Aorta (tissue), 5 donors: Measurements from ENCODE around the gene FAF1. TPM values are rescaled to one million over a fixed set of nuclear protein-coding genes. Genes with fewer than 3 reads are reported as not detected.

Experiments used
- ATAC-seq: fragments of 200-7000 bp; cut with Tn5 transposase; one replicate; pipeline ENCODE4 v1.9.1; 2022; ENCODE audit warnings: moderate library complexity; ENCODE audit not compliant: low FRiP score
- DNase-seq, 2 donors: peaks; one replicate each; pipeline ENCODE4 v3.0.0-alpha.2; 2020
- H3K27ac ChIP-seq, 2 donors: one replicate each; pipeline ENCODE4 v1.5.1; 2013; ENCODE audit warnings: low read length in 2 of 2, mild to moderate bottlenecking in 2 of 2, moderate library complexity in 2 of 2, control low read depth in 1 of 2, inconsistent platforms in 1 of 2, low read depth in 1 of 2
- H3K27me3 ChIP-seq, 2 donors: one replicate each; pipeline ENCODE4 v1.6.1; 2013; ENCODE audit warnings: control low read depth in 1 of 2, low read length in 1 of 2, mild to moderate bottlenecking in 1 of 2, moderate library complexity in 1 of 2; ENCODE audit not compliant: insufficient read depth in 2 of 2, control insufficient read depth in 1 of 2
- H3K36me3 ChIP-seq, 2 donors: one replicate each; pipeline ENCODE4 v1.6.1; 2013; ENCODE audit warnings: control low read depth in 1 of 2, low read length in 1 of 2, mild to moderate bottlenecking in 1 of 2; ENCODE audit not compliant: insufficient read depth in 2 of 2, control insufficient read depth in 1 of 2
- H3K4me1 ChIP-seq, 2 donors: one replicate each; pipeline ENCODE4 v1.6.1; 2013; ENCODE audit warnings: low read length in 2 of 2, control low read depth in 1 of 2, mild to moderate bottlenecking in 1 of 2, moderate library complexity in 1 of 2; ENCODE audit not compliant: insufficient read depth in 2 of 2, control insufficient read depth in 1 of 2
- H3K4me3 ChIP-seq, 2 donors: one replicate each; pipeline ENCODE4 v1.5.1; 2013; ENCODE audit warnings: low read length in 2 of 2, control low read depth in 1 of 2, mild to moderate bottlenecking in 1 of 2
- H3K9me3 ChIP-seq: one replicate; pipeline ENCODE4 v1.6.1; 2013; ENCODE audit warnings: mild to moderate bottlenecking, low read length; ENCODE audit not compliant: control insufficient read depth
- WGBS, 2 donors: extraction: QIAGEN DNeasy Blood & Tissue Kit; methylation state at CpG; one replicate each; pipeline ENCODE4 v1.1.7; 2013; 5-methylcytosine and 5-hydroxymethylcytosine counted together
- intact Hi-C, 2 donors: fragments of 100-400 bp; cut with DNase I; formaldehyde crosslinking; loops; one replicate each; pipeline versions ENCODE4 v1.14.2 to v1.15.0; 2022
- polyA plus RNA-seq, 2 donors: library from polyadenylated mRNA; stranded (reverse); fragments of 200-250 nt; gene quantifications; one replicate each; pipeline ENCODE4 v1.2.3, GENCODE V29; 2013
- total RNA-seq, 2 donors: library from RNA; stranded (reverse); fragmentation: NEBNext Ultra II Directional; extraction: Animal tissue kit (Norgen Biotek cat#: 25700); gene quantifications; one replicate each; pipeline ENCODE4 v1.2.1, GENCODE V29; 2021
- donor health status: healthy with polysubstance abuse.
- donor health status: Bipolar disorder and iron deficiency.
- donor health status: DM: no; HTN: no; CAD: no.
- donor health status: DM: no; HTN: no; CAD: no.
- donor health status: DM: yes; HTN: yes; CAD: no.

The FAF1 gene
- total and polyA plus RNA-seq, 4 donors: 27.0 to 56.1 (median 43.0) TPM

DNA sequence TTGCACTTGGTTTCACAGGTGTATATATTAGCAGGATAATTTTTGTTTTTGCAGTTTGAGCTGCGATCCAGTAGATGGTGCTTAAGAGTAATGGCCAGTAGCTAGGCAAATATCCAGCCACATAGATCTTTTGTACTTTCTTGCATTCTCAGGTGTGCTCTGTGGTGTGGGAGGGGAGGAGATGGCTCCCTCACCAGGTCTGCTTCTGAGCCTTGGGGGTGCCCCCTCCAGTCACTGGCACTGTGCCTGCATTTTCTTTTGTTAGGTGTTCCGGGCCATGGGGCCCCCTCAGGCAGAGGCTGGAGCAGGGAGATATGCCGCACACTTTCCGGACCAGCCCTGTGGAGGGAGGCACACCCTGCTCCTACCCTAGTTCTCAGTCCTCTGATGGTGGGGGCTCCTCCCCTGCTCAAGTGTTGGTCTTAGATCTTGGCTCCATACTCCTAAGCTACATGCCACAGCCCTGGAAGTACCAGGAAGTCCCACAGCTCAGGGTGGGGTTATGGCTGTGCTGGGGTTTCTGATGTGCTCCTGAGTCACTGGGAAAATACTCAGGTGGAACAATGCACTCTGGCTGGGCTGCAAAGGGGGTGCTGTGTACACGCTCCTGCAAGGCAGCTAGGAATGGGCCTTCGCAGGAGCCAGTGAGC is 339.3 kb downstream of the FAF1 start:
- Histone ChIP-seq H3K27ac (no peak overlapping the region), H3K4me3 (no peak overlapping the region), H3K9me3 (no peaks in the 10 kb centered on the region), H3K27me3 (no peaks in the 10 kb centered on the region), H3K4me1 (no peaks in the 10 kb centered on the region), H3K36me3 (no peaks in the 10 kb centered on the region)
- intact Hi-C loops: no loop called here
- DNase-seq (no peak), ATAC-seq (peak; percentile 50)
- 95% methylated on average over 6 of the region's 6 CpGs for WGBS, 2 donors

DNA sequence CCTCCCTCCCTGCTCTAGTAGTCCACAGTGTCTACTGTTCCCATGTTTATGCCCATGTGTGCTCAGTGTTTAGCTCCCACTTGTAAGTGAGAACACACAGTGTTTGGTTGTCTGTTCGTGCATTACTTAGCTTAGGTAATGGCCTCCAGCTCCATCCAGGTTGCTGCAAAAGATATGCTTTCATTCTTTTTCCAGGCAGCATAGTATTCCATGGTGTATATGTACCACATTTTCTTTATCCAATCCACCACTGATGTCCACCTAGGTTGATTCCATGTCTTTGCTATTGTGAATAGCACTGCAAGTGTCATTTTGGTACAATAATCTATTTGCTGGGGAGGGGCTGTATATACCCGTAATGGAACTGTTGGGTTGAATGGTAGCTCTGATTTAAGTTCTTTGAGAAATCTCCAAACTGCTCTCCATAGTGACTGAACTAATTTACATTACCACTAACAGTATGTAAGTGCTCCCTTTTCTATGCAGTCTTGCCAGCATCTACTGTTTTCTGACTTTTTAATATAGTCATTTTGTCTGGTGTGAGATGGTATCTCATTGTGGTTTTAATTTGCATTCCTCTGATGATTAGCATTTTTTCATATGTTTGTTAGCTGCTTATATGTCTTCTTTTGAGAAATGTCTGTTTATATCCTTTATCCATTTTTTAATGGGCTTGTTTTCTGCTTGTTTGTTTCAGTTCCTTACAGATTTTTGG is 344.9 kb downstream of the FAF1 start:
- 98 to 100% methylated on average over 2 of the region's 2 CpGs for WGBS, 2 donors
- intact Hi-C loops: no loop called here
- DNase-seq: no peak
- Histone ChIP-seq H3K9me3 (no peaks in the 10 kb centered on the region), H3K36me3 (no peaks in the 10 kb centered on the region), H3K27me3 (no peaks in the 10 kb centered on the region), H3K4me1 (no peaks in the 10 kb centered on the region), H3K4me3 (no peak overlapping the region), H3K27ac (no peak overlapping the region)
- no peak for ATAC-seq

DNA sequence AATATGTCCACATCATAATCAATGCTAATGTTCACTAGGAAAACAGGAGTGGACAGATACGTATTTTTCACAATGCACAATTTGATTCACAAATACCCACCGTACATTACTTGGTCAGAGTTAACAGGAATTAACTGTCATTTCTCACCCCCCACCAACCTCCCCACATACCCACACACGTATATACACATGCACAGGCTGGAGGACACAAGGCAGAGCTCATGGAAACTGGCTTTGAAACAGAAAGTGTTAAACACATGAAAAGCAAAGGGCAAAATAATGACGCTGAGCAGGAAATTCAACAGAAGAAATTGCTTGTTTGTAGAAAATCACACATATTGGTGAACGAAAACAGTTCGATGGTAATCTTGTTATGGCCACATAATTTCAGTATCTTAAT is 348.4 kb downstream of the FAF1 start:
- H3K4me1 ChIP-seq: no peaks in the 10 kb centered on the region
- 87 to 88% methylated on average over 6 of the region's 6 CpGs for WGBS, 2 donors
- H3K27ac ChIP-seq: no peak overlapping the region
- no peak for DNase-seq
- no peaks in the 10 kb centered on the region for H3K36me3 ChIP-seq
- no peaks in the 10 kb centered on the region for H3K9me3 ChIP-seq
- intact Hi-C loops: no loop called here
- H3K27me3 ChIP-seq: no peaks in the 10 kb centered on the region
- no peak for ATAC-seq
- H3K4me3 ChIP-seq: no peak overlapping the region

DNA sequence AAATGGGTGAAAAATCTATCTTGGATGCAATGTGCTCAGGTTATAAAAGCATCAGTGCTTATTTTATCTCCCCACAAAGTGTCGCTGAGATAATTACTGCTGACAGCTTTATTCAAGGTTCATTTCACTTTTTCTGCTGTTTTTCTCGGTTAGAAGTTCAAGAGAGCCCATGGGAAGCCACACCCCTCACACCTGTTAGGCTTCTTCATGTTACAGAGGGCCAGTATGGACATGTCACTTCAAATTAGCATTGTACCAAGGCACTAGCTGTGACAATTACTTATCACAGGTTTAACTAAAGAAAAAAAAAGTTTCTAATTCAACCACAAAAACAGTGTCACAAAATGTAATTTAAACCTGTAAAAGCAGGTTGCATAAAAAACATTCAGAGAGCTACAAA is 349.5 kb downstream of the FAF1 start:
- WGBS, 2 donors: 55 to 74% methylated on average over 2 of the region's 2 CpGs

DNA sequence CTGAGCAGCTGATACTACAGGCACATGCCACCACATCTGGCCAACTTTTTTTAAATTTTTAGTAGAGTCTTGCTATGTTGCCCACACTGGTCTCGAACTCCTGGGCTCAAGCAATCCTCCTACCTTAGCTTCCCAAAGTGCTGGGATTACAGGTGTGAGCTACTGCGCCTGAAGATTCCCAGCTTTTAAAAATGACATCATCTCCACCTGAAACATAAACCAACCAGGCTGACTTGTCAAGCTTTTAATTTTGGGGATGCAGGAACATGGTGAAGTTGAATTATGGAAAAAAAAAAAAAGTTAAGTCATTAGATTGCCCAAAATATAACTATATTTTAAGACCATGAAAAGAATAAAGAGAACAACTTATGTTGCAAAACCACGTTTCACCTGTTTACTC is 350.6 kb downstream of the FAF1 start:
- Histone ChIP-seq H3K4me3 (no peak overlapping the region), H3K27ac (no peak overlapping the region), H3K27me3 (no peaks in the 10 kb centered on the region), H3K9me3 (no peaks in the 10 kb centered on the region), H3K36me3 (no peaks in the 10 kb centered on the region), H3K4me1 (no peaks in the 10 kb centered on the region)
- intact Hi-C loops: no loop called here
- DNase-seq (no peak), ATAC-seq (no peak)
- 96 to 98% methylated on average over 3 of the region's 3 CpGs for WGBS, 2 donors

More for the DNA sequence above, 349.5 kb downstream of the FAF1 start:
- H3K27ac ChIP-seq: no peak overlapping the region
- H3K27me3 ChIP-seq: no peaks in the 10 kb centered on the region
- H3K4me1 ChIP-seq: no peaks in the 10 kb centered on the region
- no peaks in the 10 kb centered on the region for H3K36me3 ChIP-seq
- H3K4me3 ChIP-seq: no peak overlapping the region
- intact Hi-C loops: no loop called here
- ATAC-seq (no peak), DNase-seq (no peak)
- H3K9me3 ChIP-seq: no peaks in the 10 kb centered on the region

DNA sequence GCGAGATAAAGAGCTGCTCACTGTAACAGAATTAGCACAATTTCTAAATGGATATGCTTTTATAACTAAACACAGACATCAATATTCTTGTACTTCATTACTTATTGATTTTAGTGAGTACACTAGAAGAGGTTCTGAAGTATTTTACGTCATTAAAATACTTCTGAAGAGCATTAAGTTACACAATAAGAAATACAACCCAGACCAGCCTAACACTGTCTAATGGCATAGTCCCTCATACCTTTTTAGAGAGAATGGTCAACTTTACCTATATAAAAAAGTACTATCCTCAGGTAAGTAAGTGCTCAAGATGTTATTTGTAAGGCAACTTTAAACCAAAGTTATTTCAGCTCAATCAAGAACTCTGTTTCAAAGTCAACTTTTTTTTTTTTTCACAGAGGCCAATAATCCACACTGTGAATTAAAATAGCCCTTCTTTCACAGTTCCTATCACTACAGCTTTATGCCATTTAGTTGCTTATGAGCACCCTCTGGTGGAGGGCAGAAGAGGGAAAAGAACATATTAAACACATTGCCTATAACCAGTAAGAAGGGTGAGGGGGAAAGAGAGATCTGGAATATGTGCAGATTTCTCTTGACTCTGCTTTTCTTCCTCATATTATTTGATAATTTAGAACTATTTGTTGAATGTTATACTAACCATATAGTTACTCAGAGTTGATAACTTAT is 354.7 kb downstream of the FAF1 start:
- Histone ChIP-seq H3K4me3 (no peak overlapping the region), H3K27ac (no peak overlapping the region), H3K4me1 (peaks cover 1 to 4% of the 10 kb centered on the region in 2 donors), H3K27me3 (no peaks in the 10 kb centered on the region), H3K9me3 (no peaks in the 10 kb centered on the region), H3K36me3 (no peaks in the 10 kb centered on the region)
- DNase-seq: no peak
- ATAC-seq: no peak
- 97 to 98% methylated on average over 2 of the region's 2 CpGs for WGBS, 2 donors
- intact Hi-C loops: no loop called here

DNA sequence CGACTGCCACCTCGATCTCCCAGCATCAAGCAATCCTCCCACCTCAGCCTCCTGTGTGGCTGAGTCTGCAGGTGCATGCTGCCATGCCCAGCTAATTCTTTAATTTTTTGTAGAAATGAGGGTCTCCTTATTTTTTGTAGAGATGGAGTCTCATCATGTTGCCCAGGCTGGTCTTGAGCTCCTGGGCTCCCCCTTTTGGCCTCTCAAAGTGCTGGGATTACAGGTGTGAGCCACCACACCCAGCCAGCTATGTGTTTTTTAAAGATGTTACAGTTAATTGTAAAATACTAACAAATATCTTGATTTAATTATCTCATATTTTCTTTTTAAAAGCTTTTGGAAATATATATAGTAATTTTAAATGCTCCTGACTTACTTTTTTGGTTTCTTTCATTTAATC is 355.5 kb downstream of the FAF1 start:
- peak in 1 of 2 donors; percentile 44 for DNase-seq
- WGBS, 2 donors: 95% methylated on average over 2 of the region's 2 CpGs
- intact Hi-C loops: no loop called here
- no peak overlapping the region for H3K27ac ChIP-seq
- H3K4me3 ChIP-seq: no peak overlapping the region
- no peaks in the 10 kb centered on the region for H3K9me3 ChIP-seq
- ATAC-seq: no peak
- peaks cover 1 to 4% of the 10 kb centered on the region in 2 donors for H3K4me1 ChIP-seq
- H3K27me3 ChIP-seq: no peaks in the 10 kb centered on the region
- no peaks in the 10 kb centered on the region for H3K36me3 ChIP-seq

DNA sequence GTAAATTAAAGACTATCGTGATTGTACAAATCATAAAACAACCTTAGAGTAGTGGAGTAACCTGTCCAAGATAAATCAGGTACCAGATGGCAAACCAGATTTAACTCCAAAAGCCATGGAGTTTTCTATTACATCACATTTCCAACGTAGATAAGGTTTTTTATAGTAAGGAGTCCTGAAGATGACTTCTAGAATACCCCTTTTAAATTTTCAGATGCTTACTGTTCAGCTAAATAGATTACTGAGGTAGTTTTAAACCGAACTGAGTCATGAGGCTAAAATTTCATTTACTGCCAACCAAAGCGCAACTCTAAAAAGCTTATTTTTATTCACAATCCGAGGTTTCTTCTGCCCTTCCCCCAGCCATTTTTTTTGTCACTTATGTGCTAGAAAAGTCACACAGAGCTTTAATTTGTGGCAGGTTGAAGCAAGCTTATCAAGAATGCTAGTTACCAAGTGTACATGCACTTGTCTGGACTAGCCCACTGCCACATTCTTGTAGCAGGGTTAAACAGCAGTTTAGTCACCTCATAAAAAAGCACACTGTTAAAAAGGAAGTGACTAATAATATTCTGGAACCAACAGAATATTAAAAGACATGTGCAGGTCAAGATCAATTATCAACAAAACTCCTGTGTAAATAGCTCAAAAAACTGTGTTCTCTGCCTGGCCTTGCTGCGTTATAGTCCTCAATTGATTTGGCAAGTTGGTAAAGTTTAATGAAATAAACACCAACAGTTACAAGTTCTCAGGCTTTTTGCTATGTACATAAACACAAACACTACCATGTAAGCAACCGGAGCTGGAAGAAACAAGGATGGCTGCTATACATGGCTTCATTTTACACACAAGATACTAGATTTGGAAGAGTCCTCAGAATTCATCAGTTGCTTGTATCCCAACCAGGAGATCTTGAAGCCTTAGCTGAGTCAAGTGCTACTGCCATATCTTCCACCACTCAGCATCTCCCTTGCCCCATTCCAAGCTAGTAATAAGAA is 356.5 kb downstream of the FAF1 start:
- Histone ChIP-seq H3K4me3 (no peak overlapping the region), H3K27me3 (no peaks in the 10 kb centered on the region), H3K9me3 (no peaks in the 10 kb centered on the region), H3K36me3 (no peaks in the 10 kb centered on the region), H3K27ac (peak overlapping the region; percentile 28 to 36), H3K4me1 (peaks cover 1 to 4% of the 10 kb centered on the region in 2 donors)
- whole genome bisulfite sequencing, 2 donors: 17% methylated on average over 7 of the region's 7 CpGs
- no peak for DNase-seq
- intact Hi-C loops: no loop called here
- no peak for ATAC-seq
